Endothelial cell of umbilical vein (primary cell): ENCODE measurements around the gene CD27. TPM values are rescaled to one million over a fixed set of nuclear protein-coding genes. Genes with fewer than 3 reads are reported as not detected.

Source experiments
- BruUV-seq: library from RNA; stranded (reverse); fragments of 400-500 nt; replicated peaks from 2 replicates; lab custom pipeline; 2021; lab: Mats Ljungman, UMichigan
- CTCF ChIA-PET: fragments of 300-600, 350-600 bp; sonication (Branson Sonifier 250); formaldehyde crosslinking; loops from one replicate; lab custom pipeline; 2021; ENCODE audit warnings: antibody characterized with exemption, inconsistent platforms; lab: Charles Lee
- POLR2A ChIA-PET: fragments of 300-600, 350-600 bp; sonication (Branson Sonifier 250); formaldehyde crosslinking; loops from one replicate; lab custom pipeline; 2021; ENCODE audit warnings: antibody characterized with exemption, inconsistent platforms; lab: Charles Lee
- DNase-seq: peaks from one replicate; pipeline ENCODE4 v3.0.0-alpha.2; 2011; ENCODE audit warnings: low read depth, low spot score
- FAIRE-seq: peaks from 2 replicates; lab custom pipeline; 2011; peaks lifted over from hg19 to GRCh38; lab: Jason Lieb, UNC
- H2AFZ ChIP-seq: 2 replicates; pipeline ENCODE4 v1.6.0; 2012; ENCODE audit warnings: low read depth, low read length, control low read depth, inconsistent platforms
- H3K27ac ChIP-seq: 2 replicates; pipeline ENCODE4 v1.5.1; 2011; ENCODE audit warnings: low read depth, mild to moderate bottlenecking, control low read depth, low read length, moderate library complexity; ENCODE audit not compliant: insufficient read depth
- H3K27me3 ChIP-seq, 2 experiments: 2 replicates each; pipeline versions ENCODE4 v1.6.0 to v1.6.1; 2011; ENCODE audit warnings: low read length in 2 of 2, mixed read lengths in 1 of 2; ENCODE audit not compliant: control insufficient read depth in 2 of 2, insufficient read depth in 2 of 2
- H3K36me3 ChIP-seq, 2 experiments: 2 replicates in 1 of 2; 3 replicates in 1 of 2; pipeline ENCODE4 v1.5.1; 2011; ENCODE audit warnings: low read length in 2 of 2, mild to moderate bottlenecking in 1 of 2, moderate library complexity in 1 of 2; ENCODE audit not compliant: control insufficient read depth in 2 of 2, insufficient read depth in 2 of 2; ENCODE audit errors: extremely low read depth in 1 of 2
- H3K4me1 ChIP-seq: 3 replicates; pipeline ENCODE4 v1.5.1; 2011; ENCODE audit warnings: mild to moderate bottlenecking, low read length; ENCODE audit not compliant: control insufficient read depth, insufficient read depth; ENCODE audit errors: extremely low read depth
- H3K4me2 ChIP-seq: 2 replicates; pipeline ENCODE4 v1.6.1; 2011; ENCODE audit warnings: low read length, control low read depth, mixed read lengths; ENCODE audit not compliant: insufficient read depth
- H3K4me3 ChIP-seq, 3 experiments: fragments of 200-600 bp in 1 of 3; sonication (generic), shearing (Covaris generic) in 1 of 3; replicated peaks in 1 of 3; 2 replicates each; pipeline ENCODE4 v1.5.1; 2011 to 2016; ENCODE audit warnings: control low read depth in 3 of 3, low read length in 3 of 3, mild to moderate bottlenecking in 2 of 3, inconsistent platforms in 1 of 3, low read depth in 1 of 3, moderate library complexity in 1 of 3; ENCODE audit not compliant: insufficient read depth in 1 of 3
- H3K79me2 ChIP-seq: 2 replicates; pipeline ENCODE4 v1.6.0; 2012; ENCODE audit warnings: low read length, inconsistent platforms; ENCODE audit not compliant: control insufficient read depth, insufficient read depth
- H3K9ac ChIP-seq: replicated peaks from 2 replicates; pipeline ENCODE3; 2011; ENCODE audit warnings: low read length, control low read depth; ENCODE audit not compliant: insufficient read depth; ENCODE audit errors: extremely low read depth
- H3K9me1 ChIP-seq: replicated peaks from 3 replicates; pipeline ENCODE4 v1.6.0; 2011; ENCODE audit warnings: mild to moderate bottlenecking, low read length; ENCODE audit not compliant: control insufficient read depth, insufficient read depth; ENCODE audit errors: extremely low read depth
- H3K9me3 ChIP-seq: replicated peaks from 2 replicates; pipeline ENCODE4 v1.5.1; 2012; ENCODE audit warnings: low read length, inconsistent platforms; ENCODE audit not compliant: control insufficient read depth, insufficient read depth
- H4K20me1 ChIP-seq: replicated peaks from 2 replicates; pipeline ENCODE3; 2011; ENCODE audit warnings: mild to moderate bottlenecking, low read length; ENCODE audit not compliant: control insufficient read depth, insufficient read depth; ENCODE audit errors: extremely low read depth
- CTCF ChIP-seq, 2 donors: IDR thresholded peaks; 1 replicate in 1 of 2; 2 replicates in 1 of 2; pipeline ENCODE4 v1.5.1; 2011; ENCODE audit warnings: low read length in 2 of 2, mild to moderate bottlenecking in 2 of 2, moderate library complexity in 2 of 2, control low read depth in 1 of 2, inconsistent platforms in 1 of 2, low read depth in 1 of 2; ENCODE audit not compliant: insufficient read depth in 1 of 2; ENCODE audit errors: extremely low read depth in 1 of 2
- EZH2 ChIP-seq: IDR thresholded peaks from 2 replicates; pipeline ENCODE4 v1.6.1; 2012; ENCODE audit warnings: borderline replicate concordance, low read depth, mild to moderate bottlenecking, moderate library complexity, low read length, inconsistent platforms; ENCODE audit not compliant: severe bottlenecking
- FOS ChIP-seq: IDR thresholded peaks from 2 replicates; pipeline ENCODE4 v1.6.1; 2011; ENCODE audit warnings: mild to moderate bottlenecking, low read length, moderate library complexity, borderline replicate concordance; ENCODE audit not compliant: insufficient read depth
- GATA2 ChIP-seq: IDR thresholded peaks from 2 replicates; pipeline ENCODE4 v1.7.0; 2011; ENCODE audit warnings: low read depth, mild to moderate bottlenecking, moderate library complexity, mixed read lengths, low read length; ENCODE audit not compliant: insufficient read length, insufficient read depth
- JUN ChIP-seq: IDR thresholded peaks from 2 replicates; pipeline ENCODE4 v1.6.1; 2011; ENCODE audit warnings: borderline replicate concordance, low read depth; ENCODE audit not compliant: insufficient read length, insufficient read depth
- MAX ChIP-seq: IDR thresholded peaks from 2 replicates; pipeline ENCODE4 v1.6.1; 2011; ENCODE audit not compliant: insufficient read depth, insufficient read length
- MYC ChIP-seq: IDR thresholded peaks from one replicate; pipeline ENCODE4 v1.6.1; 2011; ENCODE audit warnings: mild to moderate bottlenecking, low read depth, low read length
- POLR2A ChIP-seq: IDR thresholded peaks from 2 replicates; pipeline ENCODE4 v1.6.1; 2012; ENCODE audit warnings: low read depth, mild to moderate bottlenecking, control low read depth, low read length
- POLR2AphosphoS5 ChIP-seq: IDR thresholded peaks from 2 replicates; pipeline ENCODE4 v1.6.1; 2012; ENCODE audit warnings: low read depth, mild to moderate bottlenecking, control low read depth, low read length, moderate library complexity; ENCODE audit not compliant: insufficient read depth
- dilution Hi-C: fragments of 300-500 bp; cut with MboI; formaldehyde crosslinking; loops from one replicate; pipeline ENCODE4 v1.15.0; 2019; ENCODE audit warnings: low sequenced_read_pairs; ENCODE audit not compliant: extremely low pct_ligation_motif_present
- intact Hi-C: fragments of 100-400 bp; cut with micrococcal nuclease; formaldehyde crosslinking; loops from one replicate; pipeline ENCODE4 v1.10.0; 2022
- polyA plus RNA-seq, 4 experiments: library from polyadenylated mRNA; depleted of rRNA in 3 of 4; stranded (reverse) in 3 of 4; unstranded in 1 of 4; fragments of >200 nt; gene quantifications; 2 replicates each; pipeline versions ENCODE4 v1.2.1 to v1.2.3, GENCODE V29; 2011 to 2012; ENCODE audit warnings: missing spikeins in 1 of 4
- total RNA-seq: library from RNA; stranded (reverse); gene quantifications from 2 replicates; pipeline ENCODE4 v1.2.3, GENCODE V29; 2021

The CD27 gene
- total and polyA plus RNA-seq, 2 donors (not counting 3 experiments of a cell fraction or from before 2014, with no cell fraction given): not detected

DNA sequence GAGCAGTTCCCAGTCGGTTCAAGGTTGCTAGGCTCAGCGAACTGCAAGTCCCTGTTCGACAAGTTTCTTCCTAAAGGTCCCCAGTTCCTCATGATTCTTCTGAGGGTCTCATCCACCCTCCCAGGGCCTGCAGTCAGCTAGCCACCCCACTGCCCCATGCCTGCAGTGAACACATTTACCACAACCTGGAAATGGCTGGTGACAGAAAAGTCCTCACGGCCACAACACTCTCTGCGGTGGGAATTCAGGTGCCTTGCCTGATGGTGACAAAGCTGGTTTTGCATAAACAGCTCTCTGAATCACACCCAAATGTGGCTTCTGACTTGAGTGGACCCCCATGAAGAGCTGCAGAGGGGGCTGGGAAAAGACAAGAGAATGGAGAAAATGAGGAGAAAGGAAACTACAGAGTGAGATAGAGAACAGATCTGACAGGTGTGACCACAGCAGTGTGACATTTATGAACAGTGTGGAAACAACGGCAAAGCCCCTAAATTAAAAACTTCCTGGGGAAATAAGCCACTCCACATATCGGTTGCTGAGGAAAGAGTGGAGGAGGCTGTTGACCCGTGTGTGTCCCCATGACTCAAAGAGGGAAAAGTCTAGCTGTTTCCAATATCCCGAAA is 1.3 kb upstream of the CD27 start:
- H4K20me1 ChIP-seq: no peaks in the 10 kb centered on the region
- dilution Hi-C loops (no loop called here), intact Hi-C loops (no loop called here)
- POLR2A ChIA-PET: no interaction called here
- no peaks in the 10 kb centered on the region for H3K36me3 ChIP-seq
- CTCF ChIA-PET: interaction anchor here (0.9 to 1.4 kb wide), 4 partner anchors 9 to 22 kb away, joined by 3 to 5 read pairs (median 4); partner anchors contain the start of gene TAPBPL
- no TSS peak for BruUV-seq
- no peak overlapping the region for H3K4me2 ChIP-seq
- H3K27me3 ChIP-seq: no peaks in the 10 kb centered on the region
- TF ChIP-seq GATA2 (no peak), POLR2A (no peak), JUN (no peak), MYC (no peak), CTCF (IDR thresholded peaks at IDR 0.05; ENCODE audit: extremely low read depth in 1 of 2, insufficient read depth in 1 of 2, low read depth in 1 of 2, low read length in 2 of 2) (no peak), FOS (no peak), MAX (no peak), POLR2AphosphoS5 (no peak), EZH2 (no peak)
- H3K4me1 ChIP-seq: no peaks in the 10 kb centered on the region
- FAIRE-seq (no peak), DNase-seq (no peak)
- H3K27ac ChIP-seq: no peak overlapping the region
- no peak overlapping the region for H3K4me3 ChIP-seq
- H3K79me2 ChIP-seq: no peaks in the 10 kb centered on the region
- H3K9ac ChIP-seq: no peak overlapping the region
- no peaks in the 10 kb centered on the region for H3K9me3 ChIP-seq
- no peaks in the 10 kb centered on the region for H3K9me1 ChIP-seq
- no peak overlapping the region for H2AFZ ChIP-seq
